Stimulated activated CD4-positive, alpha-beta T cell treated with anti-CD3 and anti-CD28 coated beads, Interleukin-2, amount 100 ng/mL, for 48 hours (primary cell): ENCODE data around the gene EFCAB12.

ENCODE experiments used
- DNase-seq, 2 donors: peaks; one replicate each; pipeline ENCODE4 v3.0.0-alpha.2; 2020

EFCAB12 gene

DNA sequence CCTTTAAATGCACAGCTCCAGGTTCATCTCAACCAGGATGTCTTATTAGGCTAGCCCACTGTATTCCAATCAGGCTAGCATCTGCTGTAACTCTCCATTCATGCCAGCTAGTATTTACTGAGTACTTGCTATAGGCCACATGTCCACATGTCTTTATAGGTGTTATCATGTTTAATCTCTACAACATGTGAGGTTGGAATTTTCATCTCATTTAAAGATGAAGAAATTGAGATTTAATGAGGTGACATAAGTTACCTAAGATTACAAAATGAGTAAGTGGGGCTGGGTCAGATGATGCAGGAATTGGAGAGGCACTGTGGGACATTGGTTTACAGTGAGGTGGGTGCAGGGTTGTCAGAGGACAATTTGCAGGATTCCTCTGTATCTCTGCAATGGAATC is 14.5 kb upstream of the EFCAB12 start:
- DNase-seq = no peak

DNA sequence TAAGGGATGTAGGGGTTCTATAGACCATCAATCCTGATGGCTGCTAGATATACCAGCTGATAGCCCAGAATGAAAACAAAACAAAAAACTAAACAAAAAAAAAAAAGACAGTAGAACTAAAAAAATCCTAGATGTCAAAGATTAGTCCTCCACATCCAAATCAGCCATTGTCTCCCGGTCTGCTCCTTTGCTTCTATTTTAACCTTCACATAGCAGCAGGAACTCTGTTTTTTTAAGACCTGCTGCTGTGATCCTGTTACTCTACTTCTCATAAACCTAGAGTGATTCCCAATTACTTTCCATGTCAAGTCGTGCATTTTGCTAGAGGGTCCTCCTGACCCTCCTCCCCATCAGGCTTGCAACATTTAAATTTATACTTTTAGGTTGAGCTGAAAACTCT is 14.1 kb upstream of the EFCAB12 start:
- no peak for DNase-seq

DNA sequence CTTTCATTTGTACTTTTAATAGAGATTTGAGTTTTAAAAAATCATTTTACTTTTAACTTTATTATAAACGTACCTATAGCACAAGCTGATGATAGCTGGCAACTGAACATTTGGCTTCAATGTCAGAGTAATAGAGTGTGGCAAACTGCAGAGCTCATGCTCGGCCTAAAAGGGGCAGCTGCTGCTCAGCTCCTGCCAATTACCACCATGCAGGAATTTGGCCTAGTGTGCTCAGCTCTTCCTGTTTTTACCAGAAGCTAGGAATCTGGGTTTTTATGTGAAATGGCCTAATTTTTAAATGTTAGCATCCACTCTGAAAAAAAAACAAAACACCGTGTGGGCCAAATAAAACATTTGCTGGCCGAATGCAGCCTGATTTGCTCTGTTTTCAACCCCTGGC is 13.3 kb upstream of the EFCAB12 start:
- no peak for DNase-seq

DNA sequence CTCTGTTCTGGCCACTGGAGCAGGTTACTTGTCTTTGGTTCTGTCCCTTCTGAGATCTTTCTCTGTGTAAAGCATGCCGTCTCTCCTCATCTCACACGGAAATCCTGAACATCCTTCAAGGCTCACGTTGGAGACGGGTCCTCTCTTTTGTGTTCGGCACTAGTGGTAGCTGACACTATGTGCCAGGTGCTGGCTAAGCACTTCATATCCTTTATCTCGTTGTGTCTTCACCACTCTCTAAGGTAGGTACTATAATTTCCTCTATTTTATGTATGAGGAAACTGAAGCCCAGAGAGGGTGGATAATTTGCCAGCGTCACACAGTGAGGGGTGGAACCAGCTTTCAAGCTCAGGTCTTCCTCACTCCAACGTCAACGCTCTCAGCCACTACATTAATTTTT is 12.8 kb upstream of the EFCAB12 start:
- DNase-seq = no peak

DNA sequence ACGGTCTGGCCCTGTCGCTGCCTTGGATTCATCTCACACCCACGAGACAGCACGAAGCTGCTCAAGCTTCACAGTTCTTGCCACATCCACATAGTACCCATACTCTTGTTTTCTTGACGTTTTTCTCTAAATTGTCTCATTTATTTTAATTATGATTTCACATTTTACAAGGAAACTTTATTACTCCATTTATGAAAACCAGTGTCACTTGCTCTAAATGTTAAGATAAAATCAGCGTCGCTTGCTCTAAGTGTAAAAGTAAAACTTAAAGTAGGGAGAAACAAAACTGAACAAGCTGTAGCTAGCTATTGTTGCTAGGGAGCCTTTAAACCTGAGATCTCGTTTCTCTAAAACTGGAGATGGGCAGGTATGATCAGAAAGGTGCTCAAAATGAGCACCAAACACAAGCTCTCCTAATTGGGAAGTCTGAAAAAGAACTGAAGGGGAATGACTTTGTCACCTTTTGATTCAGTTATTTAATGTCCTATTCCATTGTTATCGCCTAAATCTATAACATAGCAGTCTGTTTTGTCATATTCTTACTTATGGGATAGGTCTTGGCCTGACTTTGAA is 12.3 kb upstream of the EFCAB12 start:
- DNase-seq = no peak

DNA sequence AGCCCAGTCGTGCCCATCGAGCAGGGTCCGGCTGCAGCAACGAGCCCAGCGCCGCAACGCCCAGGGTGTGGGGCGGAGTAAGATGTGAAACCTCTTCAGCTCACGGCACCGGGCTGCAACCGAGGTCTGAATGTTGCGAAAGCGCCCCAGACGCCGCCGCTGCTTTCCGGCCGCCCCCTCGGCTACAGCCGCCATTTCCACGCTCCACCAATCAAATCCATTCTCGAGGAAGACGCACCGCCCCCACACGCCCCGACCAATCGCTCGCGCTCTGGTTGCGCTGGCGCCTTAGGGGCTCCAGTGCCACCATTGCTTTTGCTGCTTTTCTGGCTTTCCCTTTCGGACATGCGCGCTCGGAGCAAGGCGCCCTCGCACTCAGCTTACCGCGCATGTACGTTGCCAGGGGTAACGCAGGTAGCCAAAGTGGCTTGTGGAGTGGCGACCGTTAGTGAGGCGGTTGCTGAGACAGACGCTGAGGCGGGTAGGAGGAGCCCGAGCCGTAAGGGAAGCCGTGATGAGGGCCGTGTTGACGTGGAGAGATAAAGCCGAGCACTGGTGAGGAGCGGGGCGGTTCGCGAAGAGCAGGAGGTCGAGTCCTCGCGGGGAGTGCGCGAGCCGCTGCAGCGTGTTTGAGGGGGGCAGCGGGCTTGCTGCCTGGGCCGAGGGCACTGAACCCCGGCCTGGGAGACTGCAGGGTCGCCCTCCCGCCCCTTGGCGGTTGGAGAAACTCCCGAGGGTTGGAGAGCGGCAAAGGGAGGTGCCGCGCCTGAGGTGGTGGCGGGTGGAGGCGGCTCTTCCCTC is 11.6 kb upstream of the EFCAB12 start, which contains the start of the genes IFT122 and MBD4:
TSS of gene IFT122 (plus strand) at position 408 of the 801 bp plus-strand sequence. CDS start at position 515, 107 bp downstream.
TSS of gene MBD4 (minus strand) at position 132 of the 801 bp plus-strand sequence. CDS start at position 17, 115 bp downstream.
- peak; percentile 96 to 97 for DNase-seq

DNA sequence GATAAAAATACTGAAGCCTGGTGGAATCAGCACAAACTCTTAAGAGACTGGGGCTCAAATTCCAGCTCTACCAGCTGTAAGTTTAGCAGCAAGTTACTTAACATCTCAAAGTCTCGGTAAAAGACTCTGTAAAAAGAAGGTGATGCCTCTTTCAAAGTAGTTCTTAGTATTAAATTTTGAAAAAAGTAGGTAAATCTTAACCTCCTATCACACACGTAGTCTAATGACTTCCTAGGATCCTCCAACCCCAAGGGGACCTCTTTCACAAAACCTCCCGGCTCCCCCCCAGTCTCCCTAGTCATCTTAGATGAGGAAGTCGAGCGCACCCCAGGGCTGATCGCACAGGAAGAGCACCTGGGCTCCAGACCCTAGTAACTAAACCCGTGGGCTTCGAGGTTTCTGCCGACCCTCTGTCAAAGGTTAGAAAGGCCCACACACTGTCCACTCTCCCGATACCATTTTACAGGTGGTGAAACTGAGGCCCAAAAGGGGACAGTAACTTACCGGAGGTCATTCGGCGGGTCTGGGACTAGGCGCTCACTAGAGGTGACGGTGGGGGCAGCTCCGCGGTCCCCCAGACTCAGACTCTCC is 10.9 kb upstream of the EFCAB12 start:
- DNase-seq = peak; percentile 25 to 30

DNA sequence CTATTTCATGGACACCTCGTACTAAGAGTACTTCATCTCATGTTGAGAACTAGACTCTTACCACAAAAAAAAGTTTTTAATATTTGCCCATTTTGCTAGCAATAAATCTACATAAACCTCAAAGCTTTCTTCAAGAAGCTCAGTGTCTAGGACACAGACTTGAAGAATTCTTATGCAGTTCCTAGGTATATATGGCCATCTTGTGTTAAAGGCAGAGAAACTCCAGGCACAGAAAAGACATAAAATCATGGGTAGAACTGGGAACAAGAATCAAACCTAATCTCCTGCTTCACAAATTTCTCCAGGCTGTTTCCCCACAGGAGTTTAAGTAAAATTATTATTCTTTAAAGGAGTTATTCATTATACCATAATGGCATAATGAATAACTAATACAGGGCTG is 6.9 kb upstream of the EFCAB12 start:
- no peak for DNase-seq

DNA sequence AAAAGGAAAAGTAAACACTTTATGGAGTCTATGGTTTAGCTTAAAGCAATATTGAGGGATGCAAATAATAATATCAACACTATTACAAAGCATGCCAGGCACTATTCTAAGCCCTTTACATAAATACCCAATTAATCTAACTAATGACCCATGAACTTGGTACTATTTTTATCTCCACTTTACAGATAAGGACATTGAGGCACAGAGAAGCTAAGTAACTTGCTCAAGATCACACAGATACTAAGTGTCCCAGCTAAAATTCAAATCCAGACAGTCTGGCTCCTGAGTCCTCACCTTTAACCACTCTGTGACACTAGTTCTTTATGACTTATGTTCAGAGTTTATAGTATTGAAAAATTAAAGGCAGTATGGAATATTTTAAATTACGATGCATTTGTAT is 5.7 kb upstream of the EFCAB12 start:
- DNase-seq = no peak

DNA sequence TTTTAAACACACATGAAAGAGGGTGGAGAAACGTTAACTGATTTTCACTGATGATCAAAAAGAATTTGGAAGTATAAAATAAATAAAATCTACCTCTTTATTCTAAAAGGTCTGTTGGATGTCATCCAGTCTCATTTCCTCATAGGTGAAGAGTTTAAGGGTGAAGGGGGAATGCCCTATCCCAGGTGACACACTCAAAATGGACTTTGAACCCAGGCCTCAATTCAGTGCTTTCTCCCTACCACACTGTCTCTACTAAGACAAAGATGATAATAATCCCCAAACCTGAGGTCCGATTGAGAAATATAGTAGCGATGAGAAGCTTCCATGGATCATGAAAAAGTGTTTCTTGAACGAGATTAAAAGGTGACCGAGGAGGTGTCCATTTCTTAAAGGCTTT is 5.1 kb upstream of the EFCAB12 start:
- no peak for DNase-seq

DNA sequence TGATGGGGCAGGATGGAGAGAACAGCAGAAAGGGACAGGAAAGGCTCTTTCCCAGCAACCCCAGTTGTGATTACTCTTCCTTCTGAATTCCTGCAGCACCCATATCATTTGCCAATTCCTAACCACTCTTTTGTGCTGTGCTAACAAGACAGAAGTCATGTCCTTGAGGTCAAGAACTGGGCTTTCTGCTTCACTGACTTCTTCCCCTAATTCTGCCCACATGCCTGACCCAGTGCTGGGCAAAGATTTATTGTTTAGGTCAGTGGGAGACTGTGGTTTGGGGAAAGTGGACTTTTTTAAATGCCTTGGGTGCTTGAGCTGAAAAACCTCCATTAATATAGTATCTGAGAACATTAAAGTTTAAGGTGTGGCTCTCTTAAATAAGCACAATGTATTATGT is 4.2 kb upstream of the EFCAB12 start:
- DNase-seq = no peak

DNA sequence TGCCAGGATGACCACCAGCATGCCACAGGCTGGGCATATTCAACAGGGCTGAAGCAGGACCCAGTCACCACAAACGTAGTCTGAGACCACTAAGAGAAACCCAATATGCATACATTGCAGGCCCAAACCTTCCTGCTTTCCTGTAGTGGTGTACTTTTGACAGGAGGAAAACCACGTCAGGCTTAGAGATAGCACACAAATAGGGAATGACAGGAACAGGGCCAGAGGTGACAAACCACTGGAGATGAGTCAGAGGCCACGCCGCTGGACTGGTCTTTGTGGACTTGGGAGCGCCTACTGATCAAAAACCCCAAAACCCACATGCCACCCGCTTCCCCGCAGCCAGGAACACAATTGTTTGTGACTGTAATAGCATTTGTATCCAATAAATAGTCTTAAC is 3.6 kb upstream of the EFCAB12 start:
- DNase-seq = no peak

DNA sequence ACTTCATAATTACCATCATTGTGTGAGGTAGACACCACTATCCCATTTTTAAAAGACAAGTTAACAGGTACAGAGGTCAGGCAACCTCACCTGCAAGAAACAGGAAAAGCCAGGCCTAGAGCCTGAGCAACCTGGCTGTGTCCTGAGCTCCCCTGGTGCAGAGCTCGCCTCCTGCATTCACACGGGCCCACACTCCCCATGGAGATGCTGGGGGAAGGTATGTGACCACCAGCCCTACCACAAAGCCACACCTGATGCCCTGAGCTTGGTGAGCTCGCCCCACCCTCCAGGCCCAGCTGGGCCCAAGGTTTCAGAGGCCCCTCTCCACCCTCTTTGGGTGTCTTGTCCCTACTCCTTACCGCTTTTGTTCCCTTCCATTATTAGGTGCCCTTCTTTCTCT is 1.2 kb upstream of the EFCAB12 start:
- no peak for DNase-seq

DNA sequence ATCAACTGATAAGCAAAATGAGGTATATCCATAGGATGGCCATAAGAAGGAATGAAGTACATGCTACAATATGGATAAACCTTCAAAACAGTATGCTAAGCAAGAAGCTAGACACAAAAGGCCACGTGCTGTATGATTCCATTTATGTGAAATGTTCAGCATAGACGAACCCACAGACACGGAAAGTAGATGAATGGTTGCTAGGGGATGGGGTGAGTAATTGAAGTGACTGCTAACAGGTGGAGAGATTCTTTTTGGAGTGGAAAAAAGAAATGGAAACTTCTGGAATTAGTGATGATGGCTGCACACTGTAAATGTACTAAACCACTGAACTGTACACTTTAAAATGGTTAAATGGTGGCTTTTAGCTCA is 630 bp upstream of the EFCAB12 start:
- no peak for DNase-seq

DNA sequence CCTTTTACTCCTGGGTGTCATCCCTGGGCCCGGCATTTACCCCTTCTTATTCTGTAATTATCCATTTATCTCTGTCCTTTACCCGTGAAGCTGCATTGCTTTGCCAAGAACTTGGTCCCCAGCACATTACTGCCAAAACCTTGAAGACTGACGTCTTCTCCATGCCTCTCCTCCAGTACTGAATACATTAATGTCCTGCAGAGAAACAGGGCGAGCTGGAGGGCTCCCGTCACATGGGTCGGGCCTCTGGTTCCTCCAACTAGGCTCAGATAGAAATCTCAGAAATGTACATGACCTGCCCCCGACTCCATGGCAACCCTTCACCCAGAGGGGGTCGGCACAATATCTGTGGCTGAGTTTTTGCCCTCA is 445 bp downstream of the EFCAB12 start:
- DNase-seq = no peak

DNA sequence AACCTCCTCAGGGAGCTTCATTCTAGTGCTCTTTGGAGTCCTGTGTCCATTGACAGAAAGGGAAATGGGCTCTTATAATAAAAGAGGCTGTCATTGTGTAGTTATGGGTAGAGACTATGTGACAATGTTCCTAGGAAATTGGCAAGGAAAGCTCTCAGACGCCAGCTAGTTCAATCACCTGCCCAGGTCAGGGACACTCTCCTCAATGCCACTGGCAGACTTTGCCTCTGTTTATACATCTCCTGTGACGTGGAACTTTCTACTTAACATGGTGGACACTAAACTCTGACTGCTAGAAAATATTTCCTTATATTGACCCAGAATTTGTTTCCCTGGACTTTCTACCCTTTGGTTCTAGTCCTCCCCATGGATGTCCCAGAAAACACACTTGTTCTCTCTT is 2.8 kb downstream of the EFCAB12 start:
- DNase-seq = no peak

DNA sequence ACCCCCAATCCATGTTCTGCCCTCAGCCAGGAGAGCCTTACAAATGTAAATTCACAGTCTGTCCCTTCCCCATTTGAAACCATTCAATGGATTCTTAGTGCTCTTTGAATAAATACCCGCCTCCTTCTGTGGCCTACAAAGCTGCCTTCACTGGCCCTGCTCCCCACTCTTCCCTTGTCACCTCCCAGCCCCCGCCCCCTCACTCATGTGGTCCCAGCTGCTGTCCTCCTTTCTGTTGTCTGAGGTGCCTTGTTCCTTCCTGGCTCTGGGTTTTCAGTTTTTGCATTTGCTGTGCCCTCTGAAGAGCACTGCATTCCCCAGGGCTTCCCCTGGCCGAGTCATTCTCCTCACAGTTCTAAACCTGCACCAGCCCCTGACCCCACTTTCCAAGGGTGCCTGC is 3.2 kb downstream of the EFCAB12 start:
- DNase-seq = no peak

DNA sequence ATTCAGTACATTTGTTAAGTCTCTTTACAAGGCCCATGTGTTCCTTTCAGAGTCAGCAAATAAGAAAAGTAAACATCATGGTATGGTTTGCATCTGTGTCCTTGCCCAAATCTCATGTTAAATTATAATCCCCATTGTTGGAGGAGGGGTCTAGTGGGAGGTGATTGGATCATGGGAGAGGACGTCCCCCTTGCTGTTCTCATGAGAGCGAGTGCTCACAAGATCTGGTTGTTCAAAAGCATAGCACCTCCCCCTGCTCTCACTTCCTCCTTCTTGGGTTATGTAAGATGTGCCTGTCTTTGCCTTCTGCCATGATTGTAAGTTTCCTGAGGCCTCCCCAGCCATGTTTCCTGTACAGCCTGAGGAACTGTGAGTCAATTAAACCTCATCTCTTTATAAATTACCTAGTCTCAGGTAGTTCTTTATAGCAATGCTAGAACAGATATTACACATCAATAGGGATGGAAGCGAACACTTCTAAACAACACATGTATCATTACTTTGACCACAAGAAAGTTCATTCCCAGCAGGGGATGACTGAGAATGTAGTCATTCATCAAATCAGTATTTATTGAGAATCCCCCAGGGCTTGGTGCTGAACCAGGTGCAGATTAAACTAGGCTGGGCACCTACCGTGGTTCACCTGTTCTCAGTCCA is 4.1 kb downstream of the EFCAB12 start:
- DNase-seq = no peak

DNA sequence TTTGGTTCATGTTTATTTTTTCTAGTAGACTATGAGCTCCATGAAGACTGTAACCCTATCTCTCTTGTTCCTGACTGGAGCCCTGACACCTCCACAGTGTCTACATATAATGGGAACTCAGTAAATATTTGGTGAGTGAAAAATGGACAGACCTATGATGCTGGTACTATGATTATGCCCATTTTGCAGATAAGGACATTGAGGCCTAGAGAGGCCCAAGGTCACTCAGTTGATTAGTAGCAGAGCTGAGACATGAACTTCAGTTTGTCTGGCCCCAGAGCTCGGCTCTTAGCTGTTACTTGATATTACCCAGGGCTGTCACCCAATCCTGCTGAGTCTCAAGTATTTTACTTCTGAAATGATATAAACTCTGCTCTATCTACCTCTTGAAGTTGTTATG is 5.5 kb downstream of the EFCAB12 start:
- no peak for DNase-seq

DNA sequence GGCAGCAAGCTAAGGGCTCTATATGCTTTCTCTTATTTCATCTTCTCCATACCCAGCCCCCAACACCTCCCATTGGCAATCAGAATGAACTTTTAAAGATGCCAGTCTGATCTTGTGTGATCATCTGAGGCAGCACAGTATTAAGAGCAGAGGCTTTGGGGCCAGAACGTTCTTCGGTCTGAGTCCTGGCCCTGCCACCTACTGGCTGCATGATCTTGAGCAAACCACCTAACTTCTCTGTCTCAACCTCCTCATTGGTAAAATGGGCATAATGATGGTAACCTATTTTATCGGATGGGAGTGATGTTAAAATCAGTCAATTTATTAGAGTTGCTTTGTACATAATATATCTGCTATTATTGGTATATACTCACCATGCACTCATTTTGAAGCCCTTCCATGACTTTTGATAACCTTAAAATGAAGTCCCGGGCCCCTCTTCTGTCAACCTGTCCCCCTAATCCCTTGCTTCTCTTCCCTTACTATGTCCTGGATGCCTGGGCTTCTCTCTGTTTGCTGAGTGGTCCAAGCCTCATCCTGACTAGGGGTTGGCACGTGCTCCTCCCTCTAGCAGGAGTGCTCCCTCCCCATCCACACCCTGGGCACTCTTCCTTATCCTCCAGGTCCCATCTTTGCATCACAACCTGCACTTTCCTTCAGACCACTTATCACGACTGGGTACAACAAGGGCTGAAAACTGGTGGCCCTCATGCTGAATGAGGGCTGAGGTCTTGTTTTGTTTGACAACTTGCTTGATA is 6.3 kb downstream of the EFCAB12 start:
- DNase-seq = no peak

DNA sequence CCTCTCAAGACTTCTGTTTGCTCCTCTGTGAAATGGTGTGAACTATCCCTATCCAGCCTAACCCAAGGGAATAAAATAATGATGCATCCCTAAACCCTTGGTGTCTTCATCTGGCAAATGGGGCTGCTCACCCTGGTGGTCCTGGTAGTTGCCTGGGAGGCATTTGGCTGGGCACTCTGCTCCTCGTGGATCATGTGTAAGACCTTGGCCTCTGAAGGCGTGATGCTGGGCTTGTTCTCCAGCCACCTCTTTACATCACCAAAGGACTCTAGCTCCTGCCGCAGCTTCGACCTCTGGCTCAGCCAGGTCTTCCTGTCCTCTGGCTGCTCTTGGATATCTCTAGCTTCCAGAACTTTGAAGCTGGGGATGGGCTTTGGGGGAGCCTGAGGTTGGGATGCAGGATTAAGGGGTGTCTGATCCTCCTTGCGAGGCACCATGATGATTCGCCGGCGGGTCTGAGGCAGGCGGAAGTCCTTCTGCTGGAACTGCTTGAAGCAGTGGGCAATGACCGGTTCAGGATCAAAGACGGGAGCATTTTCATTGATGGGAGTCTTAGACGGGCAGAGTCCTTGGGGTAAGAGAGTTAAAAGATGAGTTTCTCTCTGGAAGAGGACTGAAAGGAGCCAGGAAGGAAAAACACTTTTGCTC is 7.1 kb downstream of the EFCAB12 start:
- no peak for DNase-seq

DNA sequence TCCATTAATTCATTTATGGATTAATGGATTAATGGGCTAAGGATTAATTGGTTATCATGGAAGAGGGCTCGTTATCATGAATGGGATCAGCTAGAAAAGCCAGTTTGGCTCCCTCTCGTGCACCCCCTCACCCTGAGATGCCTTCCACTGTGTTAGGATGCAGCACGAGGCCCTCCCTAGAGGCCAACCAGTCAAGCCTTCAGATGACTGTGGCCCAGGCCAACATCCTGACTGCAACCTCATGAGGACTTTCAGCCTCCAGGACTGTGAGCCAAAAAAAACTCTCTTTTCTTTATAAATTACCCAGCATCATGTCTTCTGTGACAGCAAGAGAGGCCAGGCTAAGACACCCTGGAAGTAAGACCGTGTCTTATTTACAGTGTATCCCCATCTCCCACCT is 9.0 kb downstream of the EFCAB12 start:
- DNase-seq = no peak
